HCT116 (cell line): ENCODE measurements around the gene LTO1. TPM values are rescaled to one million over a fixed set of nuclear protein-coding genes. Genes with fewer than 3 reads are reported as not detected.

Source experiments
- ATAC-seq: fragments of 200-7000 bp; cut with Tn5 transposase; 2 replicates; pipeline ENCODE4 v1.9.1; 2020; ENCODE audit warnings: mild to moderate bottlenecking, moderate library complexity
- BruUV-seq: library from RNA; stranded (reverse); fragments of 400-500 nt; replicated peaks from 2 replicates; lab custom pipeline; 2021; lab: Mats Ljungman, UMichigan
- CTCF ChIA-PET: fragments of 300-600 bp; sonication (Branson Sonifier 250); formaldehyde crosslinking; loops from one replicate; lab custom pipeline; 2021; ENCODE audit warnings: antibody characterized with exemption; lab: Charles Lee
- POLR2A ChIA-PET: fragments of 300-600, 350-600 bp; sonication (Branson Sonifier 250); formaldehyde crosslinking; loops from one replicate; lab custom pipeline; 2021; ENCODE audit warnings: antibody characterized with exemption; lab: Charles Lee
- RAD21 ChIA-PET, 2 experiments: fragments of 300-600 bp; sonication (Branson Sonifier 250); formaldehyde crosslinking; loops; one replicate each; lab custom pipeline; 2023; ENCODE audit warnings: low total read pairs in 2 of 2; ENCODE audit not compliant: uncharacterized antibody in 2 of 2, unreplicated experiment in 2 of 2, low non-redundant PET in 1 of 2; lab: Charles Lee
- DNase-seq: peaks from one replicate; pipeline ENCODE4 v3.0.0-alpha.2; 2010; ENCODE audit warnings: low read depth, low spot score
- H2AFZ ChIP-seq: fragments of 200-600 bp; shearing (Covaris generic), sonication (generic); 2 replicates; pipeline ENCODE4 v1.6.1; 2017; ENCODE audit warnings: low read depth, mixed run types, mixed read lengths, antibody characterized with exemption, low read length; ENCODE audit not compliant: poor library complexity, severe bottlenecking
- H3K27ac ChIP-seq: 2 replicates; pipeline ENCODE4 v1.5.1; 2012; ENCODE audit warnings: low read depth, low read length
- H3K27me3 ChIP-seq: fragments of 200-600 bp; sonication (generic); 2 replicates; pipeline ENCODE4 v1.6.1; 2016; ENCODE audit warnings: mixed run types, low read length, mixed read lengths; ENCODE audit not compliant: insufficient read depth
- H3K36me3 ChIP-seq, 2 experiments: fragments of 200-500 bp in 1 of 2; fragments of 200-600 bp in 1 of 2; sonication (Bioruptor generic) in 1 of 2; sonication (generic) in 1 of 2; 2 replicates each; pipeline versions ENCODE4 v1.5.1 to v1.6.1; 2014 to 2016; ENCODE audit warnings: low read length in 2 of 2, inconsistent platforms in 1 of 2, mixed read lengths in 1 of 2, mixed run types in 1 of 2; ENCODE audit not compliant: insufficient read depth in 2 of 2, control insufficient read depth in 1 of 2
- H3K4me1 ChIP-seq, 2 experiments: fragments of 200-600 bp in 1 of 2; sonication (generic) in 1 of 2; 2 replicates each; pipeline versions ENCODE4 v1.5.1 to v1.6.1; 2012 to 2017; ENCODE audit warnings: low read length in 2 of 2, inconsistent platforms in 1 of 2, mild to moderate bottlenecking in 1 of 2, mixed read lengths in 1 of 2, mixed run types in 1 of 2, moderate library complexity in 1 of 2; ENCODE audit not compliant: insufficient read depth in 2 of 2, control insufficient read depth in 1 of 2
- H3K4me2 ChIP-seq: fragments of 200-600 bp; sonication (generic); 2 replicates; pipeline ENCODE4 v1.6.1; 2017; ENCODE audit warnings: mixed run types, low read length, mixed read lengths
- H3K4me3 ChIP-seq, 2 experiments: fragments of 200-600 bp in 1 of 2; sonication (generic) in 1 of 2; replicated peaks in 1 of 2; 2 replicates each; pipeline ENCODE4 v1.5.1; 2011 to 2016; ENCODE audit warnings: low read length in 2 of 2, control low read depth in 1 of 2, low read depth in 1 of 2, mild to moderate bottlenecking in 1 of 2, mixed read lengths in 1 of 2, mixed run types in 1 of 2
- H3K79me2 ChIP-seq: fragments of 200-600 bp; sonication (generic); 2 replicates; pipeline ENCODE4 v1.6.1; 2017; ENCODE audit warnings: mild to moderate bottlenecking, mixed run types, low read length, moderate library complexity, mixed read lengths; ENCODE audit not compliant: insufficient read depth
- H3K9ac ChIP-seq: fragments of 200-600 bp; sonication (generic); 2 replicates; pipeline ENCODE4 v1.6.1; 2016; ENCODE audit warnings: low read length, mixed read lengths
- H3K9me2 ChIP-seq: fragments of 200-600 bp; sonication (generic), shearing (Covaris generic); 2 replicates; pipeline ENCODE4 v1.6.1; 2017; ENCODE audit warnings: mixed run types, mild to moderate bottlenecking, moderate library complexity; ENCODE audit not compliant: insufficient read depth
- H3K9me3 ChIP-seq, 2 experiments: fragments of 200-500 bp in 1 of 2; fragments of 200-600 bp in 1 of 2; sonication (Bioruptor generic) in 1 of 2; sonication (generic) in 1 of 2; 2 replicates each; pipeline ENCODE4 v1.6.1; 2014 to 2017; ENCODE audit warnings: low read length in 2 of 2, mixed read lengths in 2 of 2, inconsistent platforms in 1 of 2, low read depth in 1 of 2, mild to moderate bottlenecking in 1 of 2, mixed run types in 1 of 2, moderate library complexity in 1 of 2; ENCODE audit not compliant: control insufficient read depth in 1 of 2, insufficient read depth in 1 of 2
- H4K20me1 ChIP-seq: fragments of 200-600 bp; sonication (generic), shearing (Covaris generic); 2 replicates; pipeline ENCODE4 v1.6.1; 2017; ENCODE audit warnings: mixed run types, mild to moderate bottlenecking, moderate library complexity; ENCODE audit not compliant: insufficient read depth
- CBX3 ChIP-seq: IDR thresholded peaks from 2 replicates; pipeline ENCODE4 v1.6.1; 2012; ENCODE audit warnings: low read depth
- CEBPB ChIP-seq: IDR thresholded peaks from 2 replicates; pipeline ENCODE4 v1.6.1; 2012; ENCODE audit warnings: low read depth
- ELF1 ChIP-seq: IDR thresholded peaks from 2 replicates; pipeline ENCODE4 v1.6.1; 2012; ENCODE audit warnings: low read depth, borderline replicate concordance
- EZH2phosphoT487 ChIP-seq: fragments of 200-600 bp; IDR thresholded peaks from 2 replicates; pipeline ENCODE4 v1.6.1; 2018; ENCODE audit warnings: antibody characterized with exemption, borderline replicate concordance
- REST ChIP-seq: IDR thresholded peaks from 2 replicates; pipeline ENCODE4 v1.6.1; 2012; ENCODE audit warnings: low read depth
- intact Hi-C: fragments of 100-400 bp; cut with micrococcal nuclease; formaldehyde crosslinking; loops from 2 replicates; pipeline ENCODE4 v1.10.0; 2022
- total RNA-seq: library from RNA; stranded (reverse); gene quantifications from one replicate; pipeline ENCODE4 v1.2.1, GENCODE V29; 2021; ENCODE audit not compliant: unreplicated experiment

LTO1 gene
- total RNA-seq, 1 experiment from 2014 or later, result 21.3 TPM

DNA sequence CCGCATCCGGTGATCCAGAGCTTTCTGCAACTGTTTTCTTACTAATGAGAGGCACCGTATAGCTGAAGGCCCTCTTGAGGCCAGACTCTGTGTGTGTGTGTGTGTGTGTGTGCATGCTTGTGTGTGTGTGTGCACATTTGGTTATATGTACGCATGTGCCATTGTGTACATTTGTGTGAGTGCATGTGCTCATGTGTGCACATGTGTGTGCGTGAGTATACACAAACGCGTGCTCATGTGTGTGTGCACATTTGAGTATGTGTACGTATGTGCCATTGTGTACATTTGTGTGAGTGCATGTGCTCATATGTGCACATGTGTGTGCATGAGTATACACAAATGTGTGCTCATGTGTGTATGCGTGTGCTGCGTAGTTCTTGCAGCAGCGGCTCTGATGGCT is 40.9 kb upstream of the LTO1 start:
- Histone ChIP-seq H3K27ac (no peak overlapping the region), H3K79me2 (peaks cover 9% of the 10 kb centered on the region; the same call in 1 of the 2 replicates), H2AFZ (no peak overlapping the region), H3K9me3 (no peaks in the 10 kb centered on the region), H4K20me1 (no peaks in the 10 kb centered on the region), H3K4me3 (no peak overlapping the region), H3K27me3 (no peaks in the 10 kb centered on the region), H3K9ac (no peak overlapping the region), H3K4me1 (peaks cover 12 to 28% of the 10 kb centered on the region in 2 experiments), H3K36me3 (peaks cover 0 to 6% of the 10 kb centered on the region in 2 experiments; a peak in 1 of 4 replicates), H3K4me2 (no peak overlapping the region), H3K9me2 (no peaks in the 10 kb centered on the region)
- no peak for TF ChIP-seq CBX3
- RAD21 ChIA-PET, result no interaction called here
- CTCF ChIA-PET, result no interaction called here
- no peak for ATAC-seq
- no TSS peak for BruUV-seq
- intact Hi-C loops, result loop anchor here (5.0 kb wide), 1 partner anchor 86 kb away; no protein-coding TSS in a partner anchor
- no peak for DNase-seq
- POLR2A ChIA-PET, result interaction anchor here (1.2 kb wide), 1 partner anchor 10 kb away, joined by 3 read pairs; no protein-coding TSS in a partner anchor

- Histone ChIP-seq H3K79me2 (peaks cover 9% of the 10 kb centered on the region; the same call in 1 of the 2 replicates), H2AFZ (no peak overlapping the region), H3K4me1 (peaks cover 14 to 30% of the 10 kb centered on the region in 2 experiments), H3K9me3 (no peaks in the 10 kb centered on the region), H3K27me3 (no peaks in the 10 kb centered on the region), H4K20me1 (no peaks in the 10 kb centered on the region), H3K36me3 (peaks cover 0 to 6% of the 10 kb centered on the region in 2 experiments; a peak in 1 of 4 replicates), H3K4me3 (no peak overlapping the region), H3K27ac (no peak overlapping the region), H3K9me2 (no peaks in the 10 kb centered on the region), H3K4me2 (no peak overlapping the region), H3K9ac (no peak overlapping the region)
- ChIA-PET POLR2A (no interaction called here), CTCF (no interaction called here), RAD21 (no interaction called here)
- BruUV-seq, result no TSS peak
- DNase-seq, result no peak
- intact Hi-C loops, result loop anchor here (5.0 kb wide), 1 partner anchor 87 kb away; no protein-coding TSS in a partner anchor
- TF ChIP-seq REST, result no peak
- TF ChIP-seq ELF1, result no peak
- TF ChIP-seq CEBPB, result no peak
- no peak for TF ChIP-seq EZH2phosphoT487
- ATAC-seq, result no peak
These were observed 40.3 kb upstream of the LTO1 start for GRCh38 chr11:69715446-69715845.
